Esophagus muscularis mucosa (tissue), 3 donors: ENCODE results near the gene LRP5.

Experiments used
- EP300 ChIP-seq: sonication (generic); formaldehyde crosslinking; IDR thresholded peaks from one replicate; pipeline ENCODE4 v1.6.1; 2017; ENCODE audit warnings: antibody characterized with exemption
- TF ChIP-seq, protein P1 (sequence below), 3 experiments: fragments of 200-600 bp in 2 of 3; fragments of 450-650 bp in 1 of 3; sonication (generic) in 2 of 3; IDR thresholded peaks; one replicate each; pipeline ENCODE4 v1.5.1; 2017 to 2019; ENCODE audit warnings: antibody characterized with exemption in 3 of 3, mild to moderate bottlenecking in 2 of 3, moderate library complexity in 1 of 3

DNA sequence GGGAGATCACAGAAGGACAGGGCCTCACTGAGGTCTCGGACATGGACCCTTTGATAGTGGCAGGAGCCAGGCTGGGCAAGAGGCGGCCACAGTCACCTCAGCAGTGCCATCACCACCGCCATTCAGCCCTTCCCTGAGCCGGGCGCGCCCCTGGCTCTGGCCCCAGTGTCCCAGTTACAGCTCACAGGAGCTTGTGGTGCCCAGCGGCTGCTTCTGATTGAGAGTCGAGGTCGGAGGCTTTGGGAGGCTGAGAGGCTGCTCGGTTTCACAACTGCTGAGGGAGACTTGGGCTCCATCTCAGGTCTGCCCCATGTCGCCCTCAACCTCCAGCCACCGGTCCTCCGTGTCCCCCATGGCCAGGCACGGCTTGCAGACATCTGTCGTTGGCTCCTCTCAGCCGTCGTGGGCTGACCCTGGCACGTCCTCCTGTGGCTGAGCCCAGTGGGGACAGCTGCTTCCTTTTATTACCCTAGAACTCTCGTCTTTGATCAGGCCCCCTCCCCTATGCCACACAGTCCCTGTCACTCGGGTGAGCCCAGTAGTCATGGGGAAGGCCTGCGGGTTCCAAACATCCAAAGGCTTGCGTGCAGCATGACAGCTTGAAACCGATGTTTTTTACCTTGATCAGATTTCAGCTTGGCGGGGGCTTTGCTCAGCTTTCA, 119.7 kb downstream of the LRP5 start:
- no peak for TF ChIP-seq EP300
- TF ChIP-seq, protein P1, sequence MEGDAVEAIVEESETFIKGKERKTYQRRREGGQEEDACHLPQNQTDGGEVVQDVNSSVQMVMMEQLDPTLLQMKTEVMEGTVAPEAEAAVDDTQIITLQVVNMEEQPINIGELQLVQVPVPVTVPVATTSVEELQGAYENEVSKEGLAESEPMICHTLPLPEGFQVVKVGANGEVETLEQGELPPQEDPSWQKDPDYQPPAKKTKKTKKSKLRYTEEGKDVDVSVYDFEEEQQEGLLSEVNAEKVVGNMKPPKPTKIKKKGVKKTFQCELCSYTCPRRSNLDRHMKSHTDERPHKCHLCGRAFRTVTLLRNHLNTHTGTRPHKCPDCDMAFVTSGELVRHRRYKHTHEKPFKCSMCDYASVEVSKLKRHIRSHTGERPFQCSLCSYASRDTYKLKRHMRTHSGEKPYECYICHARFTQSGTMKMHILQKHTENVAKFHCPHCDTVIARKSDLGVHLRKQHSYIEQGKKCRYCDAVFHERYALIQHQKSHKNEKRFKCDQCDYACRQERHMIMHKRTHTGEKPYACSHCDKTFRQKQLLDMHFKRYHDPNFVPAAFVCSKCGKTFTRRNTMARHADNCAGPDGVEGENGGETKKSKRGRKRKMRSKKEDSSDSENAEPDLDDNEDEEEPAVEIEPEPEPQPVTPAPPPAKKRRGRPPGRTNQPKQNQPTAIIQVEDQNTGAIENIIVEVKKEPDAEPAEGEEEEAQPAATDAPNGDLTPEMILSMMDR (IDR thresholded peaks at IDR 0.05) = no peak
